Endodermal cell (in vitro differentiated cells): ENCODE data around the gene VTI1A. TPM values are rescaled to one million over a fixed set of nuclear protein-coding genes. Genes with fewer than 3 reads are reported as not detected.

Experiments used
- DNase-seq: peaks from one replicate; pipeline ENCODE4 v3.0.0-alpha.2; 2017
- H3K27ac ChIP-seq: 2 replicates; pipeline ENCODE4 v1.5.1; 2013; ENCODE audit warnings: mild to moderate bottlenecking, low read depth, low read length, moderate library complexity
- H3K27me3 ChIP-seq: 2 replicates; pipeline ENCODE4 v1.6.1; 2013; ENCODE audit warnings: mild to moderate bottlenecking, low read length, moderate library complexity; ENCODE audit not compliant: insufficient read depth, control insufficient read depth, poor library complexity, severe bottlenecking
- H3K36me3 ChIP-seq: 2 replicates; pipeline ENCODE4 v1.7.0; 2013; ENCODE audit warnings: mild to moderate bottlenecking, low read length, moderate library complexity; ENCODE audit not compliant: control insufficient read depth, insufficient read depth
- H3K4me1 ChIP-seq: one replicate; pipeline ENCODE4 v1.7.0; 2013; ENCODE audit warnings: low read length; ENCODE audit not compliant: control insufficient read depth, insufficient read depth
- H3K4me3 ChIP-seq: 2 replicates; pipeline ENCODE4 v1.5.1; 2013; ENCODE audit warnings: mild to moderate bottlenecking, low read length, moderate library complexity
- H3K9ac ChIP-seq: 2 replicates; pipeline ENCODE4 v1.6.1; 2013; ENCODE audit warnings: mild to moderate bottlenecking, low read length, moderate library complexity; ENCODE audit not compliant: poor library complexity, severe bottlenecking; ENCODE audit errors: extremely low read depth
- H3K9me3 ChIP-seq: 2 replicates; pipeline ENCODE4 v1.6.1; 2013; ENCODE audit warnings: mild to moderate bottlenecking, low read length, moderate library complexity; ENCODE audit not compliant: control insufficient read depth
- H3K27ac Mint-ChIP-seq: 2 replicates; pipeline ENCODE4 v1.8.0; 2020; ENCODE audit warnings: mixed read lengths
- H3K27me3 Mint-ChIP-seq: 2 replicates; pipeline ENCODE4 v1.8.0; 2021; ENCODE audit warnings: mild to moderate bottlenecking, mixed read lengths; ENCODE audit not compliant: insufficient read depth
- H3K36me3 Mint-ChIP-seq: 2 replicates; pipeline ENCODE4 v1.8.0; 2020; ENCODE audit warnings: low read depth, mixed read lengths
- H3K4me1 Mint-ChIP-seq: 2 replicates; pipeline ENCODE4 v1.8.0; 2020; ENCODE audit warnings: mixed read lengths
- H3K4me3 Mint-ChIP-seq: 2 replicates; pipeline ENCODE4 v1.8.0; 2020; ENCODE audit warnings: mild to moderate bottlenecking, moderate library complexity, mixed read lengths
- H3K9me3 Mint-ChIP-seq: 2 replicates; pipeline ENCODE4 v1.8.0; 2020; ENCODE audit warnings: mild to moderate bottlenecking, mixed read lengths
- CTCF ChIP-seq: fragments of 200-600 bp; sonication (generic); conservative IDR thresholded peaks from 2 replicates; pipeline ENCODE4 v1.5.0; 2021; ENCODE audit warnings: antibody characterized with exemption, mild to moderate bottlenecking
- WGBS, 2 experiments: methylation state at CpG; one replicate each; pipeline versions ENCODE4 v1.1.5 to v1.1.7; 2013; ENCODE audit warnings: missing lambda C conversion rate in 2 of 2, mixed read lengths in 1 of 2; ENCODE audit not compliant: insufficient coverage in 1 of 2, insufficient read length in 1 of 2; 5-methylcytosine and 5-hydroxymethylcytosine counted together
- total RNA-seq, 2 donors: library from RNA; stranded (reverse); fragmentation: NEBNext Ultra II Directional in 1 of 2; extraction: Animal tissue kit (Norgen Biotek cat#: 25700) in 1 of 2; gene quantifications; 2 replicates in 1 of 2; 3 replicates in 1 of 2; pipeline ENCODE4 v1.2.1, GENCODE V29; 2021

The VTI1A gene
- total RNA-seq, 2 donors from 2014 or later = 27.0 to 29.9 TPM

DNA sequence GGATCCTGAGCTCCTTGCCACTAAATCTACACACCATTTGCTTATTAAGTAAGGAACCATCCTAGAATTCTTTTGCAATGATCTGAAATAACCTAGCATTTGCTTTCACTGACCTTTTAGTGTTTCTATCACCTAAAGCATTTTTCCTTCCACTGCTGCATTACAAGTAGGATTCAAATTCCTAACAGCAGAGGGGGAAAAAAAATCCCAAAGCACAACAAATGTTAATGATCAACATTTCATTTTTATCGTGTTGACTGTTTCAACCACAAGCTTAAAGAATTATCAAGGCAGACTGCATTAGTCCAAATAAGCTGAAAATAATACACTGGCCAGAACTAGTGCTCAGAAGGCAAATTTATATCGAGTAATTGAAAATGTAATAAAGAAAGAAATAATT, 328.4 kb downstream of the VTI1A start:
- H3K36me3 ChIP-seq = no peaks in the 10 kb centered on the region
- Mint-ChIP-seq H3K36me3 (peaks cover 16% of the 10 kb centered on the region), H3K4me1 (peaks cover 44% of the 10 kb centered on the region), H3K27me3 (no peaks in the 10 kb centered on the region), H3K27ac (no peak overlapping the region), H3K9me3 (peaks cover 12% of the 10 kb centered on the region), H3K4me3 (no peak overlapping the region)
- no peaks in the 10 kb centered on the region for H3K9me3 ChIP-seq
- DNase-seq = no peak
- WGBS, 2 experiments = 91 to 100% methylated on average over 1 to 2 of the region's 2 CpGs
- H3K27me3 ChIP-seq = no peaks in the 10 kb centered on the region
- H3K4me1 ChIP-seq = peaks cover 16% of the 10 kb centered on the region
- H3K27ac ChIP-seq = no peak overlapping the region
- no peak overlapping the region for H3K9ac ChIP-seq
- H3K4me3 ChIP-seq = no peak overlapping the region
- peak; percentile 70 for TF ChIP-seq CTCF

GRCh38 chr10:112775892-112776674, 329.1 kb downstream of the VTI1A start:
- TF ChIP-seq CTCF = no peak
- Mint-ChIP-seq H3K36me3 (peaks cover 13% of the 10 kb centered on the region), H3K4me1 (peaks cover 44% of the 10 kb centered on the region)

DNA sequence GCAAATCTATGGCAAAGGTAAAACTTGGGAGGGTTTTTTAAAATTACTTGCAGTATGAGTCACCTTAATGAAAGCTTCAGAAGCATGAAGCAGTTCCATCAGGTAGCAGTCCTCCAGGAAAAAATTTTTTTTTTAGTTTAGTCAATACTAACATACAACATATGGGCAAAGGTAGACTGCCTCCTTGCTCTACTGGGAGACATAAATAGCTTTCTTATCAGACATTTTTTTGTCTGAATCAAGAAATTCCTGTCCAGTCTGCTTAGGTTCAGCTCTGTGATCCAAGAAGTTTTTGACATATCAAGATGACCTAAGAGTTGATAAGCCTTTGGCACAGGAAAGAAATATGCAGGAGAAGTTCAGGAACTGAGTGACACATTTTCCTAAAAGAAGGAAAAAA, 331.6 kb downstream of the VTI1A start:
- DNase-seq = no peak
- Mint-ChIP-seq H3K27me3 (no peaks in the 10 kb centered on the region), H3K4me1 (peaks cover 42% of the 10 kb centered on the region), H3K4me3 (no peak overlapping the region), H3K36me3 (peaks cover 3% of the 10 kb centered on the region), H3K9me3 (no peaks in the 10 kb centered on the region), H3K27ac (no peak overlapping the region)
- Histone ChIP-seq H3K4me1 (peaks cover 16% of the 10 kb centered on the region), H3K36me3 (no peaks in the 10 kb centered on the region), H3K9me3 (no peaks in the 10 kb centered on the region), H3K27ac (no peak overlapping the region), H3K27me3 (no peaks in the 10 kb centered on the region), H3K4me3 (peak overlapping the region; percentile 34), H3K9ac (no peak overlapping the region)
- no peak for TF ChIP-seq CTCF

More at GRCh38 chr10:112775892-112776674, 329.1 kb downstream of the VTI1A start:
- H3K4me3 ChIP-seq = no peak overlapping the region
- H3K9me3 ChIP-seq = no peaks in the 10 kb centered on the region
- no peak for DNase-seq
- H3K27me3 ChIP-seq = no peaks in the 10 kb centered on the region
- no peak overlapping the region for H3K9ac ChIP-seq
- Mint-ChIP-seq H3K27me3 (no peaks in the 10 kb centered on the region), H3K4me3 (no peak overlapping the region), H3K27ac (peak overlapping the region; percentile 50), H3K9me3 (peaks cover 10% of the 10 kb centered on the region)
- WGBS, 2 experiments = 90 to 93% methylated on average over 14 of the region's 14 CpGs
- H3K36me3 ChIP-seq = no peaks in the 10 kb centered on the region
- no peak overlapping the region for H3K27ac ChIP-seq
- H3K4me1 ChIP-seq = peaks cover 16% of the 10 kb centered on the region
